ENCODE data around the gene DCHS2.
A peak's percentile ranks its signal among the peaks of the same experiment; 100 is the strongest.

DCHS2 gene

GRCh38 chr4:154487145-154487544, 4.5 kb downstream of the DCHS2 start:
- DNase-seq: no peak

GRCh38 chr4:154485127-154485773, 6.3 kb downstream of the DCHS2 start:
- no peak for DNase-seq

GRCh38 chr4:154478547-154478946, 13.1 kb downstream of the DCHS2 start:
- DNase-seq: no peak

GRCh38 chr4:154478128-154478527, 13.5 kb downstream of the DCHS2 start:
- no peak for DNase-seq

GRCh38 chr4:154476232-154476631, 15.4 kb downstream of the DCHS2 start:
- DNase-seq: no peak

GRCh38 chr4:154475820-154476219, 15.8 kb downstream of the DCHS2 start:
- no peak for DNase-seq

- no peak for DNase-seq
These were observed 18.1 kb downstream of the DCHS2 start for GRCh38 chr4:154473497-154473896.

GRCh38 chr4:154472858-154473257, 18.7 kb downstream of the DCHS2 start:
- DNase-seq: no peak

GRCh38 chr4:154471526-154472331, 19.9 kb downstream of the DCHS2 start:
- no peak for DNase-seq

- DNase-seq: no peak
These were observed 20.6 kb downstream of the DCHS2 start for GRCh38 chr4:154471032-154471431.

- no peak for DNase-seq
These were observed 23.7 kb downstream of the DCHS2 start for GRCh38 chr4:154467886-154468285.

- DNase-seq: no peak
These were observed 25.3 kb downstream of the DCHS2 start for GRCh38 chr4:154466336-154466735.

GRCh38 chr4:154465085-154465484, 26.5 kb downstream of the DCHS2 start:
- DNase-seq: no peak

GRCh38 chr4:154464654-154465053, 26.9 kb downstream of the DCHS2 start:
- DNase-seq: no peak

- DNase-seq: no peak
These were observed 29.4 kb downstream of the DCHS2 start for GRCh38 chr4:154462081-154462810.

- DNase-seq: no peak
These were observed 34.1 kb downstream of the DCHS2 start for GRCh38 chr4:154457471-154457870.

- DNase-seq: no peak
These were observed 34.7 kb downstream of the DCHS2 start for GRCh38 chr4:154456889-154457288.

GRCh38 chr4:154456240-154456639, 35.4 kb downstream of the DCHS2 start:
- DNase-seq: peak; percentile 24

- no peak for DNase-seq
These were observed 36.5 kb downstream of the DCHS2 start for GRCh38 chr4:154455111-154455510.

GRCh38 chr4:154454710-154455109, 36.9 kb downstream of the DCHS2 start:
- DNase-seq: no peak

- DNase-seq: no peak
These were observed 38.7 kb downstream of the DCHS2 start for GRCh38 chr4:154452798-154453346.

- no peak for DNase-seq
These were observed 40.6 kb downstream of the DCHS2 start for GRCh38 chr4:154450966-154451365.

GRCh38 chr4:154444958-154445357, 46.6 kb downstream of the DCHS2 start:
- no peak for DNase-seq

- no peak for DNase-seq
These were observed 49.6 kb downstream of the DCHS2 start for GRCh38 chr4:154441982-154442381.

All from hematopoietic multipotent progenitor cell treated with erythropoietin and hydrocortisone succinate and interleukin-3 and kit ligand, for 8 days (in vitro differentiated cells).